Testis (tissue), 2 donors: ENCODE measurements around the gene TLE1.

Source experiments
- CTCF ChIP-seq, 3 experiments: fragments of 450-650 bp in 2 of 3; fragments of 200-600 bp in 1 of 3; sonication (generic) in 1 of 3; IDR thresholded peaks; one replicate each; pipeline ENCODE4 v1.5.1; 2016 to 2019; ENCODE audit warnings: antibody characterized with exemption in 3 of 3, mild to moderate bottlenecking in 2 of 3, moderate library complexity in 1 of 3
- POLR2A ChIP-seq: fragments of 450-650 bp; IDR thresholded peaks from one replicate; pipeline ENCODE4 v1.6.1; 2017; ENCODE audit warnings: antibody characterized with exemption, mild to moderate bottlenecking, moderate library complexity

GRCh38 chr9:81676395-81676794, 13.0 kb downstream of the TLE1 start:
- no peak for TF ChIP-seq CTCF (IDR thresholded peaks at IDR 0.05)
- no peak for TF ChIP-seq POLR2A
